Cardiac muscle cell (in vitro differentiated cells and primary cell): Measurements from ENCODE around the gene TBC1D10B. TPM values are rescaled to one million over a fixed set of nuclear protein-coding genes. Genes with fewer than 3 reads are reported as not detected.
A peak's percentile ranks its signal among the peaks of the same experiment; 100 is the strongest.
"Not testable (repeated sequence)": the region's sequence is repeated elsewhere in the genome, so short reads cannot be mapped to it uniquely, and the experiment has no call there.

ENCODE experiments used
- DNase-seq, 2 donors: peaks; one replicate each; pipeline versions ENCODE4 v3.0.0 to v3.0.0-alpha.2; 2010 to 2017; ENCODE audit warnings: low read depth in 1 of 2, low spot score in 1 of 2
- H3K27ac ChIP-seq: fragments of 200-600 bp; sonication (generic); 2 replicates; pipeline ENCODE4 v1.5.1; 2016
- H3K27me3 ChIP-seq: fragments of 200-600 bp; sonication (generic); 2 replicates; pipeline ENCODE4 v1.6.0; 2016; ENCODE audit warnings: control low read depth
- H3K36me3 ChIP-seq: fragments of 200-600 bp; sonication (generic); 2 replicates; pipeline ENCODE4 v1.5.1; 2016; ENCODE audit warnings: control low read depth
- H3K4me1 ChIP-seq: fragments of 200-600 bp; sonication (generic); 2 replicates; pipeline ENCODE4 v1.8.1; 2017; ENCODE audit warnings: low read depth, mild to moderate bottlenecking, mixed run types
- H3K4me3 ChIP-seq: fragments of 200-600 bp; sonication (generic); 2 replicates; pipeline ENCODE4 v1.5.1; 2016; ENCODE audit warnings: mild to moderate bottlenecking
- H3K9me3 ChIP-seq: fragments of 200-600 bp; sonication (generic); 2 replicates; pipeline ENCODE4 v1.5.1; 2017; ENCODE audit warnings: low read depth, mild to moderate bottlenecking, control low read depth
- CTCF ChIP-seq: IDR thresholded peaks from 2 replicates; pipeline ENCODE4 v1.5.1; 2012; ENCODE audit warnings: low read depth, mild to moderate bottlenecking, low read length
- polyA plus RNA-seq: library from polyadenylated mRNA; unstranded; fragments of >200 nt; fragmentation: Nextera tagmentation; extraction: Ambion mirVana; gene quantifications from 2 replicates; pipeline ENCODE4 v1.2.1, GENCODE V29; 2016
- total RNA-seq: library from RNA; depleted of rRNA; stranded (reverse); fragments of >200 nt; gene quantifications from 2 replicates; pipeline ENCODE4 v1.2.3, GENCODE V29; 2016

Gene TBC1D10B
- total and polyA plus RNA-seq, 2 experiments from 2014 or later = 39.9 to 58.4 TPM

GRCh38 chr16:30348929-30349328 lies 21.4 kb downstream of the TBC1D10B start:
- DNase-seq = no peak
- Histone ChIP-seq H3K27ac (peak overlapping the region; percentile 72), H3K9me3 (no peaks in the 10 kb centered on the region), H3K27me3 (no peaks in the 10 kb centered on the region), H3K36me3 (peaks cover 22% of the 10 kb centered on the region), H3K4me1 (no peaks in the 10 kb centered on the region), H3K4me3 (no peak overlapping the region)
- TF ChIP-seq CTCF = no peak

GRCh38 chr16:30348113-30348512 lies 22.2 kb downstream of the TBC1D10B start:
- no peaks in the 10 kb centered on the region for H3K4me1 ChIP-seq
- no peak overlapping the region for H3K27ac ChIP-seq
- H3K27me3 ChIP-seq = no peaks in the 10 kb centered on the region
- H3K4me3 ChIP-seq = no peak overlapping the region
- DNase-seq = no peak
- H3K9me3 ChIP-seq = no peaks in the 10 kb centered on the region
- H3K36me3 ChIP-seq = peaks cover 21% of the 10 kb centered on the region
- TF ChIP-seq CTCF = no peak

- Histone ChIP-seq H3K27ac (no peak overlapping the region), H3K9me3 (no peaks in the 10 kb centered on the region), H3K36me3 (peaks cover 9% of the 10 kb centered on the region), H3K27me3 (no peaks in the 10 kb centered on the region), H3K4me1 (no peaks in the 10 kb centered on the region), H3K4me3 (no peak overlapping the region)
- no peak for TF ChIP-seq CTCF
- no peak for DNase-seq
Measured at GRCh38 chr16:30346286-30346685, 24.0 kb downstream of the TBC1D10B start.

GRCh38 chr16:30343491-30343820 lies 26.8 kb downstream of the TBC1D10B start:
- not testable (repeated sequence) for H3K4me1 ChIP-seq, H3K9me3 ChIP-seq, H3K27me3 ChIP-seq, H3K4me3 ChIP-seq, H3K27ac ChIP-seq, H3K36me3 ChIP-seq, DNase-seq

GRCh38 chr16:30342751-30343490 lies 27.4 kb downstream of the TBC1D10B start:
- H3K4me3 ChIP-seq = no peak overlapping the region
- no peaks in the 10 kb centered on the region for H3K9me3 ChIP-seq
- no peak for DNase-seq
- no peak for TF ChIP-seq CTCF
- H3K27ac ChIP-seq = no peak overlapping the region
- H3K27me3 ChIP-seq = no peaks in the 10 kb centered on the region
- H3K4me1 ChIP-seq = no peaks in the 10 kb centered on the region
- H3K36me3 ChIP-seq = no peaks in the 10 kb centered on the region

- DNase-seq, H3K27me3 ChIP-seq, H3K4me3 ChIP-seq, H3K27ac ChIP-seq, H3K9me3 ChIP-seq, H3K4me1 ChIP-seq, H3K36me3 ChIP-seq: not testable (repeated sequence)
Measured at GRCh38 chr16:30341971-30342370, 28.3 kb downstream of the TBC1D10B start.
